NB4 (cell line): Measurements from ENCODE around the gene DBH.
"Not testable (repeated sequence)": the region's sequence is repeated elsewhere in the genome, so short reads cannot be mapped to it uniquely, and the experiment has no call there.

ENCODE experiments used
- DNase-seq: peaks from one replicate; pipeline ENCODE4 v3.0.0; 2010; ENCODE audit warnings: low read depth
- H3K4me3 ChIP-seq: one replicate; pipeline ENCODE4 v1.5.1; 2011; ENCODE audit warnings: mild to moderate bottlenecking, low read depth, low read length, moderate library complexity
- CTCF ChIP-seq: IDR thresholded peaks from one replicate; pipeline ENCODE4 v1.5.1; 2012; ENCODE audit warnings: low read depth, low read length
- MAX ChIP-seq: IDR thresholded peaks from 2 replicates; pipeline ENCODE4 v1.6.1; 2011; ENCODE audit warnings: low read depth, low read length
- MYC ChIP-seq: IDR thresholded peaks from 2 replicates; pipeline ENCODE4 v1.6.1; 2011; ENCODE audit warnings: low read depth, low read length
- POLR2A ChIP-seq: IDR thresholded peaks from 2 replicates; pipeline ENCODE4 v1.6.1; 2011; ENCODE audit warnings: mild to moderate bottlenecking; ENCODE audit not compliant: insufficient read length; ENCODE audit errors: extremely low read depth

DBH gene

GRCh38 chr9:133616643-133617405 lies 19.3 kb upstream of the DBH start:
- no peak overlapping the region for H3K4me3 ChIP-seq
- no peak for TF ChIP-seq MAX
- no peak for DNase-seq

- no peak for TF ChIP-seq MAX
- TF ChIP-seq MYC, result no peak
- no peak for TF ChIP-seq POLR2A
- TF ChIP-seq CTCF, result no peak
- H3K4me3 ChIP-seq, result no peak overlapping the region
- DNase-seq, result no peak
Measured at GRCh38 chr9:133618726-133619125, 17.4 kb upstream of the DBH start.

- DNase-seq, result no peak
- H3K4me3 ChIP-seq, result no peak overlapping the region
- TF ChIP-seq POLR2A, result no peak
- no peak for TF ChIP-seq CTCF
- no peak for TF ChIP-seq MYC
- no peak for TF ChIP-seq MAX
Measured at GRCh38 chr9:133619791-133620190, 16.4 kb upstream of the DBH start.

- H3K4me3 ChIP-seq, result no peak overlapping the region
- DNase-seq, result no peak
- TF ChIP-seq POLR2A (no peak), MYC (no peak), CTCF (no peak), MAX (no peak)
Measured at GRCh38 chr9:133621725-133622267, 14.4 kb upstream of the DBH start.

GRCh38 chr9:133622555-133622954 lies 13.6 kb upstream of the DBH start:
- no peak overlapping the region for H3K4me3 ChIP-seq
- no peak for DNase-seq
- TF ChIP-seq CTCF (no peak), POLR2A (no peak), MYC (no peak), MAX (no peak)

- H3K4me3 ChIP-seq, DNase-seq: not testable (repeated sequence)
Measured at GRCh38 chr9:133626008-133626407, 10.2 kb upstream of the DBH start.
